GM10248 (cell line): ENCODE data around the gene PIK3AP1.

Source experiments
- CTCF ChIA-PET: fragments of 300-600 bp; sonication (Branson Sonifier 250); formaldehyde crosslinking; extraction: SDS; loops from one replicate; lab custom pipeline; 2021; ENCODE audit warnings: antibody characterized with exemption; lab: Yijun Ruan, JAX
- POLR2A ChIA-PET: fragments of 350-650 bp; sonication (Branson Sonifier 250); formaldehyde crosslinking; extraction: SDS; loops from one replicate; lab custom pipeline; 2020; ENCODE audit warnings: antibody characterized with exemption; lab: Yijun Ruan, JAX
- DNase-seq: peaks from one replicate; pipeline ENCODE4 v3.0.0; 2012; ENCODE audit errors: extremely low spot score
- TF ChIP-seq, protein P1 (sequence below): IDR thresholded peaks from 2 replicates; pipeline ENCODE4 v1.5.1; 2012; ENCODE audit warnings: mild to moderate bottlenecking, low read depth; ENCODE audit errors: extremely low read depth, missing control alignments, control extremely low read depth

Gene PIK3AP1

DNA sequence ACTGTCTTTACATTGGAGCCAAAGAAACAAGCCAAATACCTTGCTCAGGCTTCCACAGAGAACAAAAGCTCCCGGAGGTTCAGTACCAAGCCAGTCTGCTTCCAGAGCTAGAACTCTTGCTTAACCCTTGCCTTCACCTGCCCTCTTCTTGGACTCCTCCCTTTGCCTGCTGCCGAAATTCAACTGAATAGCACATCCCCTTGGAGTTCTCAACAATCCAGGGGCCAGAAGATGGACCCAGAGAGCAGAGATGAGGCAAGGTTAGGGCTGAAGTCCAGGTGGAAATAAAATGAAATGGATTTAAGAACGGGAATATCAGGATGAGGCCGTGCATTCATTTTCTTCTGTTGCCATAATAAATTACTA, 876 bp upstream of the PIK3AP1 start:
- ChIA-PET POLR2A (no interaction called here), CTCF (interaction anchor here (1.1 to 2.1 kb wide), 7 partner anchors 8 to 80 kb away, joined by 3 to 17 read pairs (median 5); no protein-coding TSS in a partner anchor)
- TF ChIP-seq, protein P1, sequence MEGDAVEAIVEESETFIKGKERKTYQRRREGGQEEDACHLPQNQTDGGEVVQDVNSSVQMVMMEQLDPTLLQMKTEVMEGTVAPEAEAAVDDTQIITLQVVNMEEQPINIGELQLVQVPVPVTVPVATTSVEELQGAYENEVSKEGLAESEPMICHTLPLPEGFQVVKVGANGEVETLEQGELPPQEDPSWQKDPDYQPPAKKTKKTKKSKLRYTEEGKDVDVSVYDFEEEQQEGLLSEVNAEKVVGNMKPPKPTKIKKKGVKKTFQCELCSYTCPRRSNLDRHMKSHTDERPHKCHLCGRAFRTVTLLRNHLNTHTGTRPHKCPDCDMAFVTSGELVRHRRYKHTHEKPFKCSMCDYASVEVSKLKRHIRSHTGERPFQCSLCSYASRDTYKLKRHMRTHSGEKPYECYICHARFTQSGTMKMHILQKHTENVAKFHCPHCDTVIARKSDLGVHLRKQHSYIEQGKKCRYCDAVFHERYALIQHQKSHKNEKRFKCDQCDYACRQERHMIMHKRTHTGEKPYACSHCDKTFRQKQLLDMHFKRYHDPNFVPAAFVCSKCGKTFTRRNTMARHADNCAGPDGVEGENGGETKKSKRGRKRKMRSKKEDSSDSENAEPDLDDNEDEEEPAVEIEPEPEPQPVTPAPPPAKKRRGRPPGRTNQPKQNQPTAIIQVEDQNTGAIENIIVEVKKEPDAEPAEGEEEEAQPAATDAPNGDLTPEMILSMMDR: no peak
- DNase-seq: no peak

DNA sequence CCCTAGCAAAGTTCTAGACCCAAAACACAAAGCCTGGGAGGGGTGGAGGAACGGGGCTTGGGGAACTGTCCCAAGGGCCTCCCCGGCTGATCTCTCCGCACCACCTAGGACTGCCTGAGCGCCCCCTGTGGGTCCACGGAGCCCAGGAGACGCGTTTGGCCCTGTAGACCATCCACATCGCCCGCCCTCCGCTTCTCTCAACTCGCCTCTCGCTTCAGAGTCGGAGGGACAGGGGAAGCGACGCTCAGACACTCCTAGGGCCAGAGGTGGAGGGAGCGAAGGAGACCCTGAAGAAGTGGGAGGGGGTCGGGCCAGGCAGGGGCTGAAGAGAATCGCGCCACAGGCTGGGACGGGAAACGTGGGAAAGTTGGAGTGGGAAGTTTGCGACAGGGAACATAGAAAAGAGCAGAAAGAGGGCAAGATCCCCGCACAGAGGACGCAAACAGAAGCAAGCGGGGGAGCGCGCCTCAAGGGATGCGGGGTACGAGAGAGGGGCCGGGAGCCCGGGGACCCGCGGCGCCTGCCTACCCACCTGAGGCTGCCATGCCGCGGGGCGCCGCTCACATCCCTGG, 378 bp downstream of the PIK3AP1 start:
- ChIA-PET POLR2A (no interaction called here), CTCF (interaction anchor here (1.0 to 2.1 kb wide), 7 partner anchors 12 to 78 kb away, joined by 3 to 17 read pairs (median 5); no protein-coding TSS in a partner anchor)
- DNase-seq: peak; percentile 80
- TF ChIP-seq, protein P1: peak; percentile 96

- no peak for DNase-seq
- CTCF ChIA-PET: interaction anchor here (1.5 to 4.3 kb wide), 7 partner anchors 10 to 77 kb away, joined by 4 to 39 read pairs (median 10); no protein-coding TSS in a partner anchor
- TF ChIP-seq, protein P1: peak; percentile 38
- POLR2A ChIA-PET: no interaction called here
These were observed 1.1 kb downstream of the PIK3AP1 start for GRCh38 chr10:96719200-96719599.

DNA sequence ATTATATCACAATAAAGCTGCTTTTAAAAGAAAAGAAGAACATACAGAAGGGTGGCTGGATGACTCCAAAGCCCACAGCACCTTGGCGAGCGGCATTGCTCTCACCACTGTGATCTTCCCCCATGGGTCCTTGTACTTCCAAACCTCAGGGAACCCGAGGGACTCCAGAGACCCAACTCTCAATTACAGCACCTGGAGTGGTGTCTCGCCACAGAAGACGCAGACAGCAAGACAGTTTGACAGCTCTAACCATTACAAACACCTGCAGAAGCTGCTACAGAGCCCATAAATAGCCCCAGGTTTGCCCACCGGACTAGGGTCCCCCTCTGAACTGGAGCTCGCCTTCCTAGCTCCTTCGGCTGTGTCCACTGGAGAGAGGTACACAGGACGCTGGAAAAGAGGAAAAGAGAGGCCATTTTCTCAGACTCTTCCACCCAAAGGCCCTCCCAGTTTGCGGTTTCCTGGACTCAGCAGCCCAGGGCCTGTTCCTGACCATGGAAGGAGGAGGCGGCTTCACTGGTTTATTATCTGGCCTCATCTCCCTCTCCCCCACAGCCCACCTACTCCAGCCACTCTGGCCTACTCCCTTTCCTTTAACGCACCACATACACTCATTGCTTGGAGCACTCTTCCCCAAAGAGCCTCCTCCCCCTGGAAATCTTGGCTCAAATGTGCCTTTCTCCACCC, 1.9 kb downstream of the PIK3AP1 start:
- no peak for DNase-seq
- POLR2A ChIA-PET: interaction anchor here (0.6 kb wide), 1 partner anchor 48 kb away, joined by 9 read pairs; no protein-coding TSS in a partner anchor
- TF ChIP-seq, protein P1: no peak
- CTCF ChIA-PET: interaction anchor here (1.4 to 4.3 kb wide), 9 partner anchors 9 to 76 kb away, joined by 3 to 39 read pairs (median 9); no protein-coding TSS in a partner anchor

DNA sequence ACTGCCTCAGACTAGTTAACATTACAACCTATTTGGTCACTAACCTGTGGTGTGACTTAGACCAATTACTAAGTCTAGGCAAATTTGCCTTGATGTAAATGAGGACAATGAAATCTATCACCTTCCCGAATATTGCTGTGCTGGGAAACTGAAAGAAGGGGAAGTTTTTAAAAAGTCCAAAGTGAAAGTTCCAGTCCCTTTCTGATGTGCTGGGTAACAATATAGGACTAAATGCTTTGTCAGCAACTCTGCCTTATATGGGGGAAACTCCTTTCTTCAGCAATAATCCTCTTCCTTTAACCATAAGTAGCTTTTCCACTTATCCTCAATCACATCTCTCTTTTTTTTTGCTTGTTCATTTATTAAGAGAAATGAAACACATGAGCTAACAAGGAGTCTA, 3.9 kb downstream of the PIK3AP1 start:
- ChIA-PET CTCF (interaction anchor here (1.1 to 4.3 kb wide), 7 partner anchors 11 to 341 kb away, joined by 3 to 39 read pairs (median 6); no protein-coding TSS in a partner anchor), POLR2A (no interaction called here)
- TF ChIP-seq, protein P1: no peak
- no peak for DNase-seq

DNA sequence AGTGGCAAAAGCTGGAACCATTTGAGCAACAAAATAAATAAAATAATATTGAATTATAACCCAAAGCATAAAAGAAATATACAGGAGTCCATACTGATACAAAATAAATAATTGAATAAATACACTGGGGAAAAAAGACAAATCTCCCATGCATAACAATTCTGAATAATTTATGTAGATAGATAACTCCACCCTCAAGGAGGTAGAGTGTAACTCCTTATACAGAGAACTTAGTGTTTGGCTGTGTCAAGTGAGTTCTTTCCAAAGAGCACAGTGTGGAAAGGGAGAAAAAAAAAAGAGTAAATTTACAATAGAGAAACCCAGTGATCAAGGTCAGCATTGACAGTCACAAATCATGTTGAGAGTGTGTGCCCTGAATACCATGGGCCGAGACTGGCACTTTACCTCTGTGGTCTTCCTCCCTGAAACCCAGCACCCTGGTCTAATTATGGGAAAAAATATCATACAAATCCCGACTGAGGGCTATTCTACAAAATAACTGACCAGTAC, 5.5 kb downstream of the PIK3AP1 start:
- no peak for DNase-seq
- ChIA-PET POLR2A (no interaction called here), CTCF (interaction anchor here (1.5 kb wide), 1 partner anchor 18 kb away, joined by 6 read pairs; no protein-coding TSS in a partner anchor)

More for the DNA sequence above, 5.5 kb downstream of the PIK3AP1 start:
- TF ChIP-seq, protein P1: no peak
